T-cell (primary cell): Measurements from ENCODE around the gene FYN. TPM values are rescaled to one million over a fixed set of nuclear protein-coding genes. Genes with fewer than 3 reads are reported as not detected.

Source experiments
- ATAC-seq, 4 experiments: fragments of 200-7000 bp in 3 of 4; fragments of 150-1000 bp in 1 of 4; cut with Tn5 transposase; replicated peaks in 1 of 4; 1 replicate in 3 of 4; 2 replicates in 1 of 4; pipeline ENCODE4 v1.10.0; 2021; ENCODE audit warnings: moderate library complexity in 3 of 4, mild to moderate bottlenecking in 2 of 4, moderate number of reproducible peaks in 1 of 4
- CTCF ChIA-PET, 2 donors: fragments of 300-600 bp; sonication (Branson Sonifier 250); formaldehyde crosslinking; loops; one replicate each; lab custom pipeline; 2022; ENCODE audit warnings: antibody characterized with exemption in 2 of 2; lab: Charles Lee
- POLR2A ChIA-PET, 2 donors: fragments of 300-600 bp; sonication (Branson Sonifier 250); formaldehyde crosslinking; loops; one replicate each; lab custom pipeline; 2022; ENCODE audit warnings: antibody characterized with exemption in 2 of 2; lab: Charles Lee
- DNase-seq, 35 experiments: peaks; one replicate each; pipeline versions ENCODE4 v3.0.0 to v3.0.0-alpha.2; 2013 to 2023
- H3K27ac ChIP-seq: one replicate; pipeline ENCODE4 v1.5.1; 2013; ENCODE audit warnings: low read length
- H3K27me3 ChIP-seq, 2 experiments: replicated peaks in 1 of 2; 1 replicate in 1 of 2; 2 replicates in 1 of 2; pipeline versions ENCODE4 v1.6.1 to v1.7.0; 2013; ENCODE audit warnings: low read length in 1 of 2, mixed read lengths in 1 of 2; ENCODE audit not compliant: control insufficient read depth in 2 of 2, insufficient read depth in 2 of 2; ENCODE audit errors: extremely low read depth in 1 of 2
- H3K36me3 ChIP-seq, 2 donors: 1 replicate in 1 of 2; 2 replicates in 1 of 2; pipeline versions ENCODE4 v1.6.1 to v1.7.0; 2013; ENCODE audit warnings: low read length in 1 of 2; ENCODE audit not compliant: control insufficient read depth in 2 of 2, insufficient read depth in 1 of 2; ENCODE audit errors: extremely low read depth in 1 of 2
- H3K4me1 ChIP-seq, 2 experiments: 1 replicate in 1 of 2; 2 replicates in 1 of 2; pipeline versions ENCODE4 v1.6.1 to v1.7.0; 2013; ENCODE audit warnings: low read length in 2 of 2, mixed read lengths in 1 of 2; ENCODE audit not compliant: insufficient read depth in 2 of 2, control insufficient read depth in 1 of 2; ENCODE audit errors: extremely low read depth in 1 of 2
- H3K4me3 ChIP-seq, 2 donors: 1 replicate in 1 of 2; 2 replicates in 1 of 2; pipeline versions ENCODE4 v1.5.1 to v1.7.0; 2013; ENCODE audit warnings: mild to moderate bottlenecking in 2 of 2, low read length in 1 of 2, moderate library complexity in 1 of 2; ENCODE audit not compliant: control insufficient read depth in 1 of 2; ENCODE audit errors: extremely low read depth in 1 of 2
- H3K9me3 ChIP-seq: 2 replicates; pipeline ENCODE4 v1.7.0; 2013
- H3K27ac Mint-ChIP-seq, 2 donors: one replicate each; pipeline ENCODE4 v1.8.0; 2020 to 2021; ENCODE audit warnings: mild to moderate bottlenecking in 2 of 2, mixed read lengths in 2 of 2
- H3K27me3 Mint-ChIP-seq, 2 donors: one replicate each; pipeline ENCODE4 v1.8.0; 2021 to 2022; ENCODE audit warnings: mixed read lengths in 2 of 2
- H3K36me3 Mint-ChIP-seq: one replicate; pipeline ENCODE4 v1.8.0; 2021; ENCODE audit warnings: mixed read lengths
- H3K4me1 Mint-ChIP-seq, 3 donors: one replicate each; pipeline ENCODE4 v1.8.0; 2020 to 2022; ENCODE audit warnings: mixed read lengths in 3 of 3, mild to moderate bottlenecking in 1 of 3
- H3K4me3 Mint-ChIP-seq, 3 donors: one replicate each; pipeline ENCODE4 v1.8.0; 2020 to 2022; ENCODE audit warnings: mild to moderate bottlenecking in 3 of 3, mixed read lengths in 3 of 3, moderate library complexity in 3 of 3
- H3K9me3 Mint-ChIP-seq, 3 donors: one replicate each; pipeline ENCODE4 v1.8.0; 2020 to 2022; ENCODE audit warnings: mixed read lengths in 3 of 3
- WGBS: methylation state at CpG from one replicate; pipeline ENCODE4 v1.1.5; 2013; ENCODE audit warnings: missing lambda C conversion rate; ENCODE audit not compliant: insufficient coverage; 5-methylcytosine and 5-hydroxymethylcytosine counted together
- total RNA-seq, 35 experiments: library from RNA in 6 of 35; stranded (reverse) in 6 of 35; fragments of 120-200 nt in 1 of 35; gene quantifications; one replicate each; pipeline versions ENCODE4 v1.2.1 to v1.2.4 and lab custom pipeline; 2013 to 2026

Gene FYN
- total RNA-seq, 5 donors from 2014 or later (not counting 1 experiment from before 2014, with no cell fraction given): 466 to 573 (median 534) TPM

GRCh38 chr6:111615916-111616612 is 257.2 kb downstream of the FYN start:
- no peaks in the 10 kb centered on the region for H3K4me1 ChIP-seq
- H3K27ac Mint-ChIP-seq: no peak overlapping the region
- H3K36me3 Mint-ChIP-seq: peaks cover 3% of the 10 kb centered on the region
- peaks cover 0 to 2% of the 10 kb centered on the region in 2 experiments for H3K27me3 ChIP-seq
- H3K4me3 ChIP-seq: no peak overlapping the region
- ChIA-PET CTCF (no interaction called here), POLR2A (no interaction called here)
- H3K27me3 Mint-ChIP-seq: peaks cover 5% of the 10 kb centered on the region in 2 donors
- 75% methylated on average over 6 of the region's 12 CpGs for WGBS
- no peaks in the 10 kb centered on the region for H3K4me1 Mint-ChIP-seq
- ATAC-seq: no peak
- no peaks in the 10 kb centered on the region for H3K9me3 ChIP-seq
- DNase-seq: no peak
- H3K9me3 Mint-ChIP-seq: peaks cover 0 to 8% (median 6%) of the 10 kb centered on the region in 3 donors
- no peak overlapping the region for H3K27ac ChIP-seq
- no peak overlapping the region for H3K4me3 Mint-ChIP-seq
- H3K36me3 ChIP-seq: peaks cover 0 to 3% of the 10 kb centered on the region in 2 donors

GRCh38 chr6:111614833-111615582 is 258.2 kb downstream of the FYN start:
- Histone ChIP-seq H3K9me3 (no peaks in the 10 kb centered on the region), H3K36me3 (peaks cover 0 to 3% of the 10 kb centered on the region in 2 donors), H3K27me3 (peaks cover 0 to 2% of the 10 kb centered on the region in 2 experiments), H3K4me3 (no peak overlapping the region), H3K27ac (no peak overlapping the region), H3K4me1 (no peaks in the 10 kb centered on the region)
- no peak overlapping the region for H3K4me3 Mint-ChIP-seq
- WGBS: 70% methylated on average over 8 of the region's 12 CpGs
- peaks cover 0 to 8% (median 6%) of the 10 kb centered on the region in 3 donors for H3K9me3 Mint-ChIP-seq
- DNase-seq (no peak), ATAC-seq (no peak)
- H3K27me3 Mint-ChIP-seq: peaks cover 3 to 5% of the 10 kb centered on the region in 2 donors
- ChIA-PET CTCF (no interaction called here), POLR2A (no interaction called here)
- H3K4me1 Mint-ChIP-seq: no peaks in the 10 kb centered on the region
- no peak overlapping the region for H3K27ac Mint-ChIP-seq
- H3K36me3 Mint-ChIP-seq: peaks cover 3% of the 10 kb centered on the region

GRCh38 chr6:111612379-111612778 is 260.9 kb downstream of the FYN start:
- CTCF ChIA-PET: no interaction called here
- H3K27me3 ChIP-seq: peaks cover 0 to 2% of the 10 kb centered on the region in 2 experiments
- H3K4me3 ChIP-seq: no peak overlapping the region
- peaks cover 0 to 3% of the 10 kb centered on the region in 2 donors for H3K27me3 Mint-ChIP-seq
- H3K4me3 Mint-ChIP-seq: no peak overlapping the region
- POLR2A ChIA-PET: no interaction called here
- peaks cover 0 to 3% of the 10 kb centered on the region in 2 donors for H3K36me3 ChIP-seq
- no peak overlapping the region for H3K27ac ChIP-seq
- no peaks in the 10 kb centered on the region for H3K4me1 ChIP-seq
- H3K9me3 ChIP-seq: no peaks in the 10 kb centered on the region
- peaks cover 0 to 8% (median 6%) of the 10 kb centered on the region in 3 donors for H3K9me3 Mint-ChIP-seq
- no peak overlapping the region for H3K27ac Mint-ChIP-seq
- no peak for DNase-seq
- ATAC-seq: no peak
- no CpG with 5 or more reads among the region's 3 CpGs for WGBS
- H3K36me3 Mint-ChIP-seq: peaks cover 3% of the 10 kb centered on the region
- H3K4me1 Mint-ChIP-seq: no peaks in the 10 kb centered on the region

- H3K4me1 Mint-ChIP-seq: peaks cover 9 to 12% (median 10%) of the 10 kb centered on the region in 3 donors
- POLR2A ChIA-PET: no interaction called here
- H3K4me3 Mint-ChIP-seq: no peak overlapping the region
- H3K9me3 ChIP-seq: no peaks in the 10 kb centered on the region
- H3K27ac Mint-ChIP-seq: no peak overlapping the region
- no peak overlapping the region for H3K27ac ChIP-seq
- WGBS: 100% methylated on average over 1 of the region's 2 CpGs
- no peak overlapping the region for H3K4me3 ChIP-seq
- H3K36me3 Mint-ChIP-seq: peaks cover 3% of the 10 kb centered on the region
- H3K4me1 ChIP-seq: peaks cover 0 to 9% of the 10 kb centered on the region in 2 experiments
- H3K27me3 ChIP-seq: no peaks in the 10 kb centered on the region
- H3K27me3 Mint-ChIP-seq: peaks cover 0 to 3% of the 10 kb centered on the region in 2 donors
- peaks cover 0 to 3% of the 10 kb centered on the region in 2 donors for H3K36me3 ChIP-seq
- DNase-seq (no peak), ATAC-seq (no peak)
- CTCF ChIA-PET: no interaction called here
- peaks cover 0 to 8% (median 6%) of the 10 kb centered on the region in 3 donors for H3K9me3 Mint-ChIP-seq
These were observed 262.6 kb downstream of the FYN start for GRCh38 chr6:111610548-111611172.

Other genes with a start within 250 kb of the FYN start
- not detected for gene CCN6, start 180.7 kb upstream of the FYN start, total RNA-seq
- gene TUBE1, start 214.0 kb upstream of the FYN start, total RNA-seq: 10 to 100 TPM; 26.8 to 40.9 (median 33.6) TPM
- 1 to 10 TPM; 1.2 to 3.7 (median 3.5) TPM for gene FAM229B, start 214.1 kb upstream of the FYN start, total RNA-seq